HEK293 (cell line): Measurements from ENCODE around the gene SMIM7.

Source experiments
- ZNF138 ChIP-seq: fragments of 450-650 bp; formaldehyde crosslinking; IDR thresholded peaks from 2 replicates; pipeline ENCODE4 v1.5.1; 2016; ENCODE audit warnings: missing biosample characterization, missing genetic modification characterization, borderline replicate concordance
- ZNF274 ChIP-seq, 2 experiments: fragments of 200-500 bp in 1 of 2; fragments of 450-650 bp in 1 of 2; sonication (Bioruptor generic) in 1 of 2; formaldehyde crosslinking in 1 of 2; IDR thresholded peaks; 2 replicates each; pipeline versions ENCODE4 v1.5.1 to v1.6.1; 2014 to 2016; ENCODE audit warnings: borderline replicate concordance in 1 of 2, inconsistent platforms in 1 of 2, low read length in 1 of 2, missing biosample characterization in 1 of 2, missing genetic modification characterization in 1 of 2
- ZNF530 ChIP-seq: fragments of 450-650 bp; formaldehyde crosslinking; IDR thresholded peaks from 2 replicates; pipeline ENCODE4 v1.5.1; 2016; ENCODE audit warnings: low read depth, missing biosample characterization, missing genetic modification characterization
- ZNF600 ChIP-seq: fragments of 450-650 bp; formaldehyde crosslinking; IDR thresholded peaks from 2 replicates; pipeline ENCODE4 v1.5.1; 2016; ENCODE audit warnings: missing biosample characterization, missing genetic modification characterization
- TF ChIP-seq, protein P1 (sequence below): fragments of 450-650 bp; formaldehyde crosslinking; IDR thresholded peaks from 2 replicates; pipeline ENCODE4 v1.5.1; 2016; ENCODE audit warnings: missing biosample characterization, missing genetic modification characterization
- TF ChIP-seq, protein P2 (sequence below): fragments of 450-650 bp; formaldehyde crosslinking; IDR thresholded peaks from 2 replicates; pipeline ENCODE4 v1.5.1; 2016; ENCODE audit warnings: missing biosample characterization, missing genetic modification characterization
- TF ChIP-seq, protein P3 (sequence below): fragments of 450-650 bp; formaldehyde crosslinking; IDR thresholded peaks from 2 replicates; pipeline ENCODE4 v1.5.1; 2016; ENCODE audit warnings: missing biosample characterization, missing genetic modification characterization

- TF ChIP-seq, protein P1, sequence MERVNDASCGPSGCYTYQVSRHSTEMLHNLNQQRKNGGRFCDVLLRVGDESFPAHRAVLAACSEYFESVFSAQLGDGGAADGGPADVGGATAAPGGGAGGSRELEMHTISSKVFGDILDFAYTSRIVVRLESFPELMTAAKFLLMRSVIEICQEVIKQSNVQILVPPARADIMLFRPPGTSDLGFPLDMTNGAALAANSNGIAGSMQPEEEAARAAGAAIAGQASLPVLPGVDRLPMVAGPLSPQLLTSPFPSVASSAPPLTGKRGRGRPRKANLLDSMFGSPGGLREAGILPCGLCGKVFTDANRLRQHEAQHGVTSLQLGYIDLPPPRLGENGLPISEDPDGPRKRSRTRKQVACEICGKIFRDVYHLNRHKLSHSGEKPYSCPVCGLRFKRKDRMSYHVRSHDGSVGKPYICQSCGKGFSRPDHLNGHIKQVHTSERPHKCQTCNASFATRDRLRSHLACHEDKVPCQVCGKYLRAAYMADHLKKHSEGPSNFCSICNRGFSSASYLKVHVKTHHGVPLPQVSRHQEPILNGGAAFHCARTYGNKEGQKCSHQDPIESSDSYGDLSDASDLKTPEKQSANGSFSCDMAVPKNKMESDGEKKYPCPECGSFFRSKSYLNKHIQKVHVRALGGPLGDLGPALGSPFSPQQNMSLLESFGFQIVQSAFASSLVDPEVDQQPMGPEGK (tag by site-specific recombination), result no peak
- TF ChIP-seq, protein P2, sequence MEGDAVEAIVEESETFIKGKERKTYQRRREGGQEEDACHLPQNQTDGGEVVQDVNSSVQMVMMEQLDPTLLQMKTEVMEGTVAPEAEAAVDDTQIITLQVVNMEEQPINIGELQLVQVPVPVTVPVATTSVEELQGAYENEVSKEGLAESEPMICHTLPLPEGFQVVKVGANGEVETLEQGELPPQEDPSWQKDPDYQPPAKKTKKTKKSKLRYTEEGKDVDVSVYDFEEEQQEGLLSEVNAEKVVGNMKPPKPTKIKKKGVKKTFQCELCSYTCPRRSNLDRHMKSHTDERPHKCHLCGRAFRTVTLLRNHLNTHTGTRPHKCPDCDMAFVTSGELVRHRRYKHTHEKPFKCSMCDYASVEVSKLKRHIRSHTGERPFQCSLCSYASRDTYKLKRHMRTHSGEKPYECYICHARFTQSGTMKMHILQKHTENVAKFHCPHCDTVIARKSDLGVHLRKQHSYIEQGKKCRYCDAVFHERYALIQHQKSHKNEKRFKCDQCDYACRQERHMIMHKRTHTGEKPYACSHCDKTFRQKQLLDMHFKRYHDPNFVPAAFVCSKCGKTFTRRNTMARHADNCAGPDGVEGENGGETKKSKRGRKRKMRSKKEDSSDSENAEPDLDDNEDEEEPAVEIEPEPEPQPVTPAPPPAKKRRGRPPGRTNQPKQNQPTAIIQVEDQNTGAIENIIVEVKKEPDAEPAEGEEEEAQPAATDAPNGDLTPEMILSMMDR (tag by site-specific recombination), result no peak
- no peak for TF ChIP-seq ZNF530 (tag by site-specific recombination)
- no peak for TF ChIP-seq ZNF274 (IDR thresholded peaks at IDR 0.05; ENCODE audit: low read length)
- no peak for TF ChIP-seq ZNF274 (tag by site-specific recombination; IDR thresholded peaks at IDR 0.05; ENCODE audit: borderline replicate concordance)
- no peak for TF ChIP-seq ZNF138 (tag by site-specific recombination)
- TF ChIP-seq ZNF600, result no peak
- TF ChIP-seq, protein P3, sequence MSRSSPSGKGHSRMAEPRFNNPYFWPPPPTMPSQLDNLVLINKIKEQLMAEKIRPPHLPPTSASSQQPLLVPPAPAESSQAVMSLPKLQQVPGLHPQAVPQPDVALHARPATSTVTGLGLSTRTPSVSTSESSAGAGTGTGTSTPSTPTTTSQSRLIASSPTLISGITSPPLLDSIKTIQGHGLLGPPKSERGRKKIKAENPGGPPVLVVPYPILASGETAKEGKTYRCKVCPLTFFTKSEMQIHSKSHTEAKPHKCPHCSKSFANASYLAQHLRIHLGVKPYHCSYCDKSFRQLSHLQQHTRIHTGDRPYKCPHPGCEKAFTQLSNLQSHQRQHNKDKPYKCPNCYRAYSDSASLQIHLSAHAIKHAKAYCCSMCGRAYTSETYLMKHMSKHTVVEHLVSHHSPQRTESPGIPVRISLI (tag by site-specific recombination), result no peak
Observed at GRCh38 chr19:16702123-16702522, 42.2 kb upstream of the SMIM7 start.
